Upper lobe of left lung (tissue), 6 donors: ENCODE measurements around the gene ZBTB47. TPM values are rescaled to one million over a fixed set of nuclear protein-coding genes. Genes with fewer than 3 reads are reported as not detected.

ENCODE experiments used
- ATAC-seq, 2 donors: fragments of 200-7000 bp; cut with Tn5 transposase; one replicate each; pipeline ENCODE4 v1.9.1; 2022; ENCODE audit warnings: mild to moderate bottlenecking in 2 of 2, moderate library complexity in 2 of 2; ENCODE audit not compliant: low FRiP score in 2 of 2
- DNase-seq, 2 donors: peaks; one replicate each; pipeline ENCODE4 v3.0.0-alpha.2; 2019 to 2020
- H3K27ac ChIP-seq, 4 donors: fragments of 200-600 bp; sonication (generic); one replicate each; pipeline ENCODE4 v1.5.1; 2016 to 2019
- H3K27me3 ChIP-seq, 4 donors: fragments of 200-600 bp; sonication (generic); one replicate each; pipeline ENCODE4 v1.5.1; 2017 to 2019
- H3K36me3 ChIP-seq, 4 donors: fragments of 200-600 bp; sonication (generic); one replicate each; pipeline ENCODE4 v1.5.1; 2016 to 2019
- H3K4me1 ChIP-seq, 4 donors: fragments of 200-600 bp; sonication (generic); one replicate each; pipeline ENCODE4 v1.5.1; 2018 to 2019
- H3K4me3 ChIP-seq, 4 donors: fragments of 200-600 bp; sonication (generic); one replicate each; pipeline ENCODE4 v1.5.1; 2017 to 2019; ENCODE audit warnings: mild to moderate bottlenecking in 2 of 4, moderate library complexity in 1 of 4
- H3K9me3 ChIP-seq, 4 donors: fragments of 200-600 bp; sonication (generic); one replicate each; pipeline ENCODE4 v1.5.1; 2018 to 2019
- CTCF ChIP-seq, 6 experiments: fragments of 450-650 bp in 4 of 6; fragments of 200-600 bp in 2 of 6; sonication (generic) in 2 of 6; IDR thresholded peaks; one replicate each; pipeline ENCODE4 v1.5.1; 2016 to 2019; ENCODE audit warnings: antibody characterized with exemption in 6 of 6
- EP300 ChIP-seq, 4 donors: sonication (generic); formaldehyde crosslinking; IDR thresholded peaks; one replicate each; pipeline ENCODE4 v1.5.1; 2017; ENCODE audit warnings: antibody characterized with exemption in 4 of 4, control low read depth in 2 of 4
- POLR2A ChIP-seq, 4 donors: fragments of 450-650 bp; IDR thresholded peaks; one replicate each; pipeline ENCODE4 v1.5.1; 2016 to 2017; ENCODE audit warnings: antibody characterized with exemption in 4 of 4, mild to moderate bottlenecking in 2 of 4
- POLR2AphosphoS5 ChIP-seq, 2 donors: sonication (generic); formaldehyde crosslinking; IDR thresholded peaks; one replicate each; pipeline ENCODE4 v1.5.1; 2017; ENCODE audit warnings: antibody characterized with exemption in 2 of 2
- WGBS, 2 donors: methylation state at CpG; one replicate each; pipeline ENCODE4 v1.1.5; 2017 to 2018; 5-methylcytosine and 5-hydroxymethylcytosine counted together
- total RNA-seq, 6 donors: library from RNA; depleted of rRNA in 4 of 6; stranded (reverse); fragments of >200 nt in 4 of 6; gene quantifications; one replicate each; pipeline versions ENCODE4 v1.1.0 to v1.2.1, GENCODE V29; 2016 to 2021
- donor health status: DM: no; HTN: no; CAD: no; lungs with moderate emphysema.
- donor health status: DM: no; HTN: yes; CAD: no; lungs with severe emphysema.

ZBTB47 gene
- total RNA-seq, 6 donors from 2014 or later: 25.1 to 35.8 (median 29.9) TPM

- no peaks in the 10 kb centered on the region for H3K27me3 ChIP-seq
- no peak overlapping the region for H3K4me3 ChIP-seq
- no peak for TF ChIP-seq POLR2AphosphoS5 (IDR thresholded peaks at IDR 0.05)
- TF ChIP-seq POLR2A (IDR thresholded peaks at IDR 0.05): no peak
- no peak for TF ChIP-seq EP300 (IDR thresholded peaks at IDR 0.05)
- no peak for TF ChIP-seq CTCF (IDR thresholded peaks at IDR 0.05)
- no peaks in the 10 kb centered on the region for H3K36me3 ChIP-seq
- ATAC-seq: no peak
- no peaks in the 10 kb centered on the region for H3K4me1 ChIP-seq
- H3K9me3 ChIP-seq: no peaks in the 10 kb centered on the region
- DNase-seq: peak in 1 of 2 donors; percentile 48
- WGBS, 2 donors: 66 to 72% methylated on average over 2 of the region's 2 CpGs
- no peak overlapping the region for H3K27ac ChIP-seq
Observed at GRCh38 chr3:42713747-42714146, 60.2 kb downstream of the ZBTB47 start.

- Histone ChIP-seq H3K4me3 (no peak overlapping the region), H3K4me1 (no peaks in the 10 kb centered on the region), H3K27ac (no peak overlapping the region), H3K36me3 (no peaks in the 10 kb centered on the region), H3K9me3 (no peaks in the 10 kb centered on the region), H3K27me3 (no peaks in the 10 kb centered on the region)
- no peak for ATAC-seq
- TF ChIP-seq POLR2AphosphoS5 (IDR thresholded peaks at IDR 0.05): no peak
- TF ChIP-seq CTCF (IDR thresholded peaks at IDR 0.05): no peak
- no peak for TF ChIP-seq EP300 (IDR thresholded peaks at IDR 0.05)
- no peak for TF ChIP-seq POLR2A (IDR thresholded peaks at IDR 0.05)
- 82 to 85% methylated on average over 4 of the region's 4 CpGs for WGBS, 2 donors
- DNase-seq: no peak
Observed at GRCh38 chr3:42714171-42714852, 60.8 kb downstream of the ZBTB47 start.

Other genes with a start within 250 kb of the ZBTB47 start
- gene LYZL4, start 243.1 kb upstream of the ZBTB47 start, total RNA-seq: not detected
- 100 to 1,000 TPM in 4 of 6 donors, 10 to 100 TPM in 2; 92.6 to 577 (median 198) TPM for gene VIPR1, start 151.1 kb upstream of the ZBTB47 start, total RNA-seq
- gene SEC22C, start 71.7 kb upstream of the ZBTB47 start, total RNA-seq: 10 to 100 TPM; 36.3 to 59.7 (median 50.6) TPM
- 10 to 100 TPM in 4 of 6 donors, 1 to 10 TPM in 2; 2.6 to 25.8 (median 17.9) TPM for gene SS18L2, start 62.8 kb upstream of the ZBTB47 start, total RNA-seq
- gene NKTR, start 53.0 kb upstream of the ZBTB47 start, total RNA-seq: 100 to 1,000 TPM in 3 of 6 donors, 10 to 100 TPM in 3; 53.7 to 231 (median 103) TPM
- not detected for gene KLHL40, start 31.8 kb downstream of the ZBTB47 start, total RNA-seq
- 1 to 10 TPM in 2 of 6 donors, under 1 TPM in 2, not detected in 2; 0.71 to 1.6 (median 0.98) TPM for gene HHATL, start 49.1 kb downstream of the ZBTB47 start, total RNA-seq
- gene CCDC13, start 119.6 kb downstream of the ZBTB47 start, total RNA-seq: 10 to 100 TPM in 1 of 6 donors, 1 to 10 TPM in 5; 2.1 to 12.8 (median 3.0) TPM
- gene HIGD1A, start 150.8 kb downstream of the ZBTB47 start, total RNA-seq: 100 to 1,000 TPM in 2 of 6 donors, 10 to 100 TPM in 4; 26.2 to 108 (median 73.3) TPM
- gene ACKR2, start 155.7 kb downstream of the ZBTB47 start, total RNA-seq: 1 to 10 TPM in 5 of 6 donors, not detected in 1; 1.1 to 8.2 (median 2.3) TPM
- gene CYP8B1, start 222.2 kb downstream of the ZBTB47 start, total RNA-seq: under 1 TPM in 2 of 6 donors, not detected in 4; 0.13 to 0.14 TPM